Measurements from ENCODE around the gene PDPK1.
A peak's percentile ranks its signal among the peaks of the same experiment; 100 is the strongest.

The PDPK1 gene

DNA sequence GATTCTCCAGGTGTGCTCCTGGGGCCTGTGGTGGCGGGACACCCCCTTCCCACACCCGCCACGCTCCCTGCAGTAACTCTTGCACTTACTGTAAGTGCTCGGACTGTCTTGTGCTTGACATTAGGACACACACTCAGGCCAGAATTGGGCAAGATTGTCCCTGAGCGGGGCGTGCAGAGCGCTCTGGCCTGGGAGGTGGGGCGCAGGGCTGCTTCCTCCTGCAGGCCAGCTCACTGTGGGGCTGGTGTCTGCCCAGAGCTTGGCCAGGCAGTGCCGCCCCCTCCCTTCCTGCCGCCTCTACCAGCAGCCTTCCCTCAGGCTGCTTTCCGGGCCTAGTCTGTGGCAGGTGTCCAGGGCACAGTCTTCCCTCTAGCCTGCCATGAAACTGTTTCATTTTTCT lies 30.2 kb upstream of the PDPK1 start:
- no peak for DNase-seq

GRCh38 chr16:2508722-2509400 lies 29.0 kb upstream of the PDPK1 start:
- DNase-seq = no peak

DNA sequence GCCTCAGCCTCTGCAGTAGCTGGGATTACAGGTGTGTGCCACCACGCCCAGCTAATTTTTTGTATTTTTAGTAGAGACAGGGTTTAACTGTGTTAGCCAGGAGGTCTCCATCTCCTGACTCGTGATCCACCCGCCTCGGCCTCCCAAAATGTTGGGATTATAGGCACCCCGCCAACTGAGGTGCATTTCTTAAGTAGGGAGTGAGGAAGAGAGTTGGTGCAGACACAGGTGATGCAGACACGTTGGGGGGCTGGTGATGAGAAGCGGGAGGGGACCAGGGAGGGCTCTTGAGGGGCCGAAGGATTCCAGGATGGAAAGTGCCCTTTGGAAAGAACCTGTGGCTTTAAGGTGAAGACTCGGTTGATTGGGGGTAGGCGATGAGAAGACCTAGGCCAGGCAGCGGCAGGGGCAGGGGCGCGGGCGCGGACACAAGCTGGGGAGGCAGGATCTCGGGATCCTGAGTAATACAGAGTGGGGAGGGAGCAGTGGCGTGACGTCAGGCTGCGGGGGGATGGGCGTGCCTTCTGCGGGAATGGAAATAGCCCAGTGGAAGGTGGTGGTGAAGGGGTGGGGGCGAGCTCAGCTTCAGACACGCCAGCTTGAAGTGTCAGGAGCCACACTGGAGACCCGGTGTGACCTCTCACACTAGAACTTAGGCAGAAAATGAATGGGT lies 26.6 kb upstream of the PDPK1 start:
- DNase-seq = no peak

GRCh38 chr16:2511996-2512734 lies 25.7 kb upstream of the PDPK1 start:
- DNase-seq = no peak

DNA sequence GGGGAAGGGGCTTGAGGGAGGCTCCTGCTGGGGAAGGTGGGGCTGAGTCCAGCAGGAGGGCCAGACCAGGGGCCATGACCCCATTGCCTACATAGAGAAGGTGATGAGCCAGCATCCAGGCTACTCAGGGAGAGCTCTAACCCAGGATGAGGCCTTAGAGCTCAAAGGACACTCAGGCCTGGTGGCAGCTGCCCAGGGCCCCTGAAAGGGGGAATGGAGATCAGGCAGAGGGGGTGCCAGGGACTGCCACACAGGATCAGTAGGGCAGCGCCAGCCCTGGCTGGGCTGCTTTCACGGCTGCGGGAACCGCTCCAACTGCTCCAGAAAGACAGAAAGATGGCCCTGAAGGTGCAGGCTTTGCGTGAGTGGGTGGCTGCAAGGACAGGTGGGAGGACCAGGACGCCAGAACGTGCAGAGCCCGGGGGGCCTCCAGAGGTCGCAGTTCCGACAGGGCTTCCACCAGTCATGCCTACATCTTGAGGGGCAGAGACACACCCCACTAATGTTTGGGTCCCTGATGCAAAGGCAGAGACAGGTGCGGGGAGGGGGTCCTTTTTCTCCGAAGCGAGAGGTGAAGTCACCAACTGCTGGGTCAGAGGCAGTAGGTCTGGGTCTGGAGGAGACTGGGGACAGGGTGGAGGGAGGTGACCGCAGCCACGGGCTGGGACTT lies 25.0 kb upstream of the PDPK1 start:
- no peak for DNase-seq

DNA sequence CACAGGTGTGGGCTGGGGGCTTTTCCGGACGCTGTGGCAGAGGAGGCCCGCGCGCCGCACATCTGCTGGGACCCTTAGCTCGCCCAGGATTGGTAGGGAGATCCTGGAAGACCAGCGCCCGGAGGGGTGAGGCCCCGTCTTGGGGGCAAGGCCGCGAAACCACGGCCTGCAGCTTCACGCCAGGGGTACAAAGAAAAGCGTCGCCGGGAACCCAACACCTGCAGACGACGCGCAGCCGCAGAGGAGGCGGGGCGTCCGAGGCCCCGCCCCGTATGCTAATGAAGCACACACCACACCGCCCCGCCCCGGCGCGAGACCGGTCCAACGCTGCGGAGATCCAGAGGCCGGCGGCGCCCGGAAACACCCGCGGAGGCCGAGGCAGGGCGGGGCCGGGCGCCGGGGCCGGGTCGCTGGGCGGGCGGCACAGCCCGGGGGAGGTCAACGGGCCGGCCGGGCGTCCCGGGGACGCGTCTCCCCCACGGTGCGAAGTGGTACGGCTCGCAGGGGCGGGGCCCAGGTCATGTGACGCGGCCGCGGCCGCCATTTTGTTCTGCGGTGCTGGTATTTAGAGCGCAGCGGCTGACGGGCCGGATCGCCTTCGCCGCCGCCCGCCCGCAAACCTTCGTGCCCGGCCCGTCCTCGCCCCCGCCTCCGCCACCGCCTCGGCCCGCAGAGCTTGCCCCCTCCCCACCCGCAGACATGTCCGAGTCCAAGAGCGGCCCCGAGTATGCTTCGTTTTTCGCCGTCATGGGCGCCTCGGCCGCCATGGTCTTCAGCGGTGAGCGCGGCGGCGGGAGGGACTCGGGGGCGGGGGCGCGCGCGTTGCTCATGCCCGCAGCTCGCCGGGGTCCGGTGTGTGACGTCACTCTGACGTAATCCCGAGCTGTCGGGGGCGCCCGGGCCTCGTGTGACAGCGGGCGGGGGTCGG lies 24.2 kb upstream of the PDPK1 start, which contains the start of gene ATP6V0C:
TSS of gene ATP6V0C (plus strand) at position 548 of the 928 bp plus-strand sequence. CDS start at position 700, 152 bp downstream.
- peak; percentile 87 for DNase-seq

DNA sequence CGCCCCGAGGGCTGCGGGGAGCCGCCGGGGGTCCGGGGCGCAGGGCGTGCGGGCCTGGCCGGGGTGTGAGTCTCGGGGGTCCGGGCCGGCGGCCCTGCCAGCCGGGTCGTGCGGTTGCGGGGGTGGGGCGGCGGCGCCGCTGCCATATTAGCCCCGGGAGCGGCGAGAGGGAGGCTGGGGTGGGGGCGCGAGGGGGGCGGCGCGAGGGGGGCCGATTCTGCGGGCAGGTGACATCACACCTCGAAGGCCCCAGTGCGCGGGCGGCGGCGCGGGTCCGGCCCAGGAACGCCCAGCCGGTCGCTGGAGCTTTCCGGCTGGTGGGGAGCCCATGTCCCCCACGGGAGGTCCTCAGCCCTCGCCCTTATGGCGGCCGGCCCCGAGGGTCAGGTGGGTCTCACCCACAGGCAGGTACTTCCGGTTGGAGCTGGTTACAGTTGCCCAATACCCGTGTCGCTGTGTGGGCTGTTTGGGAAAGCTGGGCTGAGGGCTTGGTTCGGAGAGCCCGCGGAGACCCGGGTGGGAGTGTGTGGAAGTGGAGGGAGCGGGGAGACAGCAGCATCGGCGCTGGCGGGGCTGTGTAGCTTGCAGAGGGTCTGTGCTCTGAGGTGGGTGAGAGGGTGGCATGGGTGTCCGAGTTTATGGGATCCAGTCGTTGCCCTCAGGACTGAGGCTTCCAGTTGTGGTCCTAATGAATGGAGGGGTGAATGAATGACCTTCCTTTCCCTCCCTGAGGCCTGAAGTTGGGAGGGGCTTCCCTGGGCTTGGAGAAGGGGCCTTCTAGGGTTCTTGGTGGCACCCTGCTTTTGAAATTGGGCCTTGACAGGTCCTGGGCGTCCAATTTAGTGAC lies 23.3 kb upstream of the PDPK1 start:
- peak; percentile 36 for DNase-seq

- no peak for DNase-seq
Measured at GRCh38 chr16:2515180-2515851, 22.5 kb upstream of the PDPK1 start.

DNA sequence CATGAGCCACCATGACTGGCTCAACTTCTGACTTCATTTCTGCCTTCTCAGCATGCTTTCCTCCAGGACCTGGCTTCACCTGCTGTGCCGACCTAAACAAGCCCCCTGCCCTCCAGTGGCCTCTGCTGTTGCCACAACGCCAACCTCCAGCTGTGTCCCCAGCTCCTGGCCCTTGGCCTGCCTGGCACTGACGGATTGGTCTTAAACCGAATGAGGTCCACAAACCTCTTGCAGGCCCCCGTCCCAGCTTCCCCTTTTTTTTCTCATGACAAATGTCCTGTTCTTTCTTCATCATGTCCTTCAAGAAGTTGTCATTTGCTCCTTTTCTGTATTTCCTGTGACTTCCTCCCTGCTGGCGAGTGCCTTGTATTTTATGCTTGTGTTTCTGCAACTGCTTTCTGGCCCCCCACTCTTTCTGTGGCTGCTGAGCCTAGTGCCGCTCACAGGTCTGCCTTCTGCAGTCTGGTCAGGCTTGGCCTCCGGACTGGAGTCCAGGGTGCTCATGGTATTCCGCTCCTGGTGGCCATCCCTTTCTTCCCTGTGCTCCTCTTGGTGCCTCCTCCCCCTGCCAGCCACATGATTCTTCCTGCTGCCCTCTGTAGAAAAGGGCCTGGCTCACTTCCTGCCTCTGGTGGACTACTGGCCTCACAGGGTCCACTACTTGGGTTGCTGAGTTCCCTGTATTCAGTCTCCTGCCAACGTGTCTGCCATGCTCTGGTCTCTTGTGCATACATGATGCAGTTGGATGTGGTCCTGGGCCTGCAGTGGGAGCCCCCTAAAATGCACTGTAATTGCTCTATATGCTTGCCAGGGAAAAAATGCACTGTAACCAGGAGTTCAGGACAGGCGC lies 21.2 kb upstream of the PDPK1 start:
- DNase-seq = no peak

DNA sequence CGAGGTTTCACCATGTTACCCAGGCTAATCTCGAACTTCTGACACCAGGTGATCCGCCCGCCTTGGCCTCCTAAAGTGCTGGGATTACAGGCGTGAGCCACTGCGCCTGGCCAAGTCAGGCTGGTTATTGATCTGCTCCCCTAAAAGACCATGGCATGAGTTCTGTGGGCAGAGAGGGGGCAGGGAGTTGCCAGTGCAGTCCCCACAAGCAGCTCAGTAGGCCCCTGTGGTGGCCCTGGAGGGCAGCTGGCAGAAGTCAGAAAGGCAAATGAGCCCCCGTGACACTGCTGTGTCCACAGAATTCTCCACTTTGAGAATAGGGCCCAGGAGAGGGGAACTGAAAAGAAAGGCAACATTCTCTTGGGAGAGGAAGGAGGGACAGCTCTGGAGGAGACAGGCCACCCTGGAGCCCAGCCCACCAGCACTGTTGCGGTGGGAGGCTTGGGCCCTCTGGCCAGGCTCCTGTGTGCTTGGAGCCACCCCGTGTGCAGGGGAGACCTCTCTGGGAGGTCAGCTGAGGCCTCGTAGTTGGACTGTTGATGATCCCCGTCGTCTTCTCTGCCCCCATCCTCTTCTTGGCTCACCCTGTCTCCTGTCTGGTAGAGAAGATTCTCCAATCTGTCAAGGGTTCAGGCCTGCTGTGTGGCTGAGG lies 19.7 kb upstream of the PDPK1 start:
- DNase-seq = no peak

DNA sequence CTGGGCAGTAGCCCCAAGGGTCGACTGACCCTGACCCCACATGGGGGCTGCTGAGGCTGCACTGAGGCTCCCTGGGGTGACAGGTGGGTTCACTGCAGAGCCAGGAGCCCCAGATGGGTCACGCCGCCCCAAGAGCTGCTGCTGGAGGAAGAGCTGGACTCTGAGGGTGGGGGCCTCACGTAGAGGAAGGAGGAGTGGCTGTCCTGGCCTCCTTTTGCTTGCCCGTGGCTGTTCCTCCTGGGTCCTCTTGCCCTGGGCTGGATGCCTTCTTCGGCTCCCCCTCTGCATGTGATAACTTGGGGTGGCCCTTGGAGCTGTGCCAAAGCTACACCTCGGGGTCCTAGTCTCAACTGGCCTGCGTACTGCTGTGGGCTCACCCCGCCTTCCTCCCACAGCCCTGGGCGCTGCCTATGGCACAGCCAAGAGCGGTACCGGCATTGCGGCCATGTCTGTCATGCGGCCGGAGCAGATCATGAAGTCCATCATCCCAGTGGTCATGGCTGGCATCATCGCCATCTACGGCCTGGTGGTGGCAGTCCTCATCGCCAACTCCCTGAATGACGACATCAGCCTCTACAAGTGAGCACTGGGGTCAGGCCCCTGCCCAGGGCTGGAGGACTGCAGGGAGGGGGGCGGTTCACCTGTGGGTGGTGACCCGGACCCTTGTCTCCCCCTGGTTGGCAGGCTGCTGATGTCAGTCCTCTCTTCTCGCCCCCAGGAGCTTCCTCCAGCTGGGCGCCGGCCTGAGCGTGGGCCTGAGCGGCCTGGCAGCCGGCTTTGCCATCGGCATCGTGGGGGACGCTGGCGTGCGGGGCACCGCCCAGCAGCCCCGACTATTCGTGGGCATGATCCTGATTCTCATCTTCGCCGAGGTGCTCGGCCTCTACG lies 18.8 kb upstream of the PDPK1 start:
- DNase-seq = no peak

DNA sequence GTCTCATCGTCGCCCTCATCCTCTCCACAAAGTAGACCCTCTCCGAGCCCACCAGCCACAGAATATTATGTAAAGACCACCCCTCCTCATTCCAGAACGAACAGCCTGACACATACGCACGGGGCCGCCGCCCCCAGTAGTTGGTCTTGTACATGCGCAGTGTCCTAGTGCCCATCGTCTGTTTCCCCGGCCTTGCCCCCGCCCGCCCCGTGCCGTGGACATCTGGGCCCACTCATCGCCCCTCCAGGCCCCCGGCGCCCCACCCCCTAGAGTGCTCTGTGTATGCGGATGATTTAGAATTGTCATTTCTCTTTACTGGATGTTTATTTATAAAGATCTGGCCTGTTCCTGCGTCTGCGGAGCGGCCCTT lies 18.1 kb upstream of the PDPK1 start:
- DNase-seq = no peak

GRCh38 chr16:2520097-2520783 lies 17.6 kb upstream of the PDPK1 start, which contains the start of gene AMDHD2:
Gene AMDHD2, plus strand, starts transcription at chr16:2520371. Its CDS starts 88 bp downstream, at chr16:2520459.
- peak; percentile 89 for DNase-seq

- DNase-seq = peak; percentile 53
Measured at GRCh38 chr16:2520784-2521531, 16.9 kb upstream of the PDPK1 start.

- no peak for DNase-seq
Measured at GRCh38 chr16:2523801-2524231, 14.0 kb upstream of the PDPK1 start.

DNA sequence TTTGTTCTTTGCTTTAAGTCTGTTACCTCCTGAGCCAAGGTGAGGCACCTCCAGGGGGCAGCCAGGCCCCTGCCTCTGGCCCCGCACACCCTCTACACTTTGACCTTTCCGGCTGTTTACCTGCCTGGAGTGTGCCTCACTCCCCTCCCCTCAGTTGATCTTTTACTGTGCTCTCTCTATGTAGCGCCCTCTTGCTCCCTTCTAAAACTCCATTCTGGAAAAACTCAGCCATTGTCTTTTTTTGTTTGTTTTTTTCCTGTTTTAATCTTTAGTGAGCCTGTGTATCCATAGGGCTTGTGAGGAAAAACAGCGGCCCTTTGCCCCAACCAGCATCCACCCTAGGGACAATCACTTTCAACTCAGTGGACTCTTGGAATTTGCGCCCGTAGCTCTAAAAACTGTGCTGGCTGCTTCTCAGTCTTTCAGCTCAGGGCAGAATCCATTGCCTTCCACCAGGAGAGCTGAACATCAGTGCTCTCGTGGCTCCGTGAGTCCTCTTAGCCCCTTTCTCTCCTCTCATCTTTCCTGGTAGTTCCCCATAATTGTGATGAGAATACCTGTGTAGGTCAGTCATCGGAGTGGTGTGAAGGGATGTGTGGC lies 13.4 kb upstream of the PDPK1 start:
- no peak for DNase-seq
